Measurements from ENCODE around the gene MRPL32.

The MRPL32 gene

GRCh38 chr7:42972699-42973500 is 40.7 kb downstream of the MRPL32 start:
- no peak for DNase-seq

- no peak for DNase-seq
Observed at GRCh38 chr7:42976371-42976770, 44.2 kb downstream of the MRPL32 start.

- DNase-seq, result no peak
Observed at GRCh38 chr7:42978496-42978895, 46.3 kb downstream of the MRPL32 start.

GRCh38 chr7:42980084-42980483 is 47.9 kb downstream of the MRPL32 start:
- DNase-seq, result no peak

GRCh38 chr7:42980514-42980913 is 48.3 kb downstream of the MRPL32 start:
- DNase-seq, result no peak

- no peak for DNase-seq
Observed at GRCh38 chr7:42981601-42982000, 49.4 kb downstream of the MRPL32 start.

- no peak for DNase-seq
Observed at GRCh38 chr7:42982604-42983115, 50.5 kb downstream of the MRPL32 start.

GRCh38 chr7:42984137-42984536 is 52.0 kb downstream of the MRPL32 start:
- no peak for DNase-seq

GRCh38 chr7:42986213-42986612 is 54.0 kb downstream of the MRPL32 start:
- no peak for DNase-seq

- DNase-seq, result no peak
Observed at GRCh38 chr7:42986781-42987248, 54.6 kb downstream of the MRPL32 start.

All from NCI-H146 (cell line).